ENCODE data around the gene PTPRZ1.

PTPRZ1 gene

DNA sequence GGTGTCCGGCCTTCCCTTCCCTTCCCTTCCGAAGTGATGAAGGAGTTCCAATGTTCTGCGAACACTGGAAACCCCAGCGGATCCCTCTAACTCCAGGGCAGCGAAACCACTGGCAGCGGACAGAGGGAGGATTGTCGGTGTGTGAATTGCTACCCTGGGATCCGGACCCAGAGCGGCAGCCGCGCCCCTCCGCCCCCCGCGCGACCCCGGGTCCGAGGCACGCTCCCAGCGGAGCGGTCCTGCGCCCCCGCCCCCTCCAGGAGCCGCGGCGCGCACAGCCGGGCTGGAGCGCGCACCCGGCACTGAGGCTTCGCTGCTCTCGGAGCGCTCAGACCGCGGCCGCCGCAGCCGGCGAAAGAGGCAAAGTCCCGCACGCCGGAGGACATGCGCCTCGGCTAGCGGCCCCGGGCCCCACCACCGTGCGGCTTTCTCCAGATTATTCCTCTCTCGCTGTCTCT lies at the start of gene PTPRZ1:
PTPRZ1 (plus strand) TSS at position 331 of the 458 bp plus-strand sequence. CDS start 339 bp downstream, outside the sequence.
- DNase-seq, result no peak

DNA sequence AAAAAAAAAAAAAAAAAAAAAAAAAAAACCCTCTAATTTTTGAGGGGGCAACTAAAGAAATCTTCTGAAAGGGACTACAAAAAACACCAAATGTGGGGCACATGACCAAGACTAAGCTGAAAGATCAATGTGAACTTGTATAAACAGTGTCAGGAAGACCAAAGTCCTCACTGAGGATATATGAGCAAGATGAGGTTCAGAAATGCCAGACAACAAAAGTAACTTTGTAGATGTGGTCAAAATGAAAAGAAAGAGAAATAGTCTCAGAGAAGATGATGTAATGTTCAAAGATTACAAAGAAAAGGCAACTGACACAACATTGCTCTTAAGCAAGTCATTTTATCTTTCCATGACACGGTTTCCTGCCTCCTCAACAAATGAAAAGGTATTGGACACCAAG lies 48.7 kb upstream of the PTPRZ1 start:
- DNase-seq, result no peak

DNA sequence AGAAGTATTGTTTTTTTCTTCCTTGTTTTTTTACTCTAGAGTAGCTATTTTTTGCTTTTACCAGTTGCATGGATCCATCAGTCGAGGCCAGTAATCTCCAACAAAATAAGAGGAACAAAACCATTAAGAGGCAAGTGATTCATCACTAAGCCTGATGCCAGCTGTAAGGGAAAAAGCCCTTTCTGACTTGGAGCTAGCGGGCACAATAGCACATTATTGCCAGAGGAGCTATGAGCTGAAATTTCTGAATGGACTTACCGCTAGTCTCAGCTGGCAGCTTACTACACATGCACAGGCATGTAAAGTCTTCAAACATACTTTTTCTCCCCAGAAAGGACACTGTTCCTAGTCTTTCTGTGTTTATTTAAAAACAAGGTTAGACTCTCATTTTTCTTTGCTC lies 41.6 kb upstream of the PTPRZ1 start:
- no peak for DNase-seq

DNA sequence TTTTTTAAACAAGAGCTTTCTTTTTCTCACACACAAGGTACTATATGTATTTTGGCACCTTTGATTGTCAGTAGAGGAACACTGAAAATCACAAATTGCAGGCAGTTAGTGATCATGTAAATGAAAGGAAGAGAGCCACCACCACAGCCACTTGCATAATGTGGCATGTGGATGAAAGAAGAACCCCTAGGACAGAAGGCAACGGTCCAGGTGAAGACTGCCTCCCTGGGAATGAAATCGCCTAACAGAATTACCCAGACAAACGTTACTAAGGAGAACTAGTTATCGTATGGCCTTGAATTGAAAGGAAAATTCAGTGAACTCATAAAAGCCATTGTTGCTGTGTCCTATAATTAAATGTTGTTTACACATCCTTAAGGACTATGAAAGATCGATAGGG lies 41.2 kb upstream of the PTPRZ1 start:
- DNase-seq, result no peak

- no peak for DNase-seq
Measured at GRCh38 chr7:121832347-121832746, 40.6 kb upstream of the PTPRZ1 start.

DNA sequence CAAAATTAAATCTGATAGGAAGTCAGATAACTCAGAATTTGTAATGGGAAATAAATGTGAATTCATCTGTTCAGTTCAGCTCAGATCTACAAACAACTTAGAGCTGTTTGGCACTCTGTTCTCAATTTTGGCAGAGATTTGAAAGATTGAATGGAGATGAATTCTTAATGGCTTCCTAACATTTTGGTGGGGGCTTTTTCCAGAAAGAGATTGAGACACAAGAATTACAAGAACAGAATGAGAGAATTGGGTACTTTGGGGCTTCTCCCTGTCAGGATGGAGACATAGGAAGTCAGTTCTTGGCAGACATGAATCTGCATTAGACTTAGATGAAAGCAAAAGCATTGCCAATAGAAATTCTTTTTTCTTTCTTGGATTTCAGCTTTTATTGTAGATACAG lies 39.0 kb upstream of the PTPRZ1 start:
- no peak for DNase-seq

DNA sequence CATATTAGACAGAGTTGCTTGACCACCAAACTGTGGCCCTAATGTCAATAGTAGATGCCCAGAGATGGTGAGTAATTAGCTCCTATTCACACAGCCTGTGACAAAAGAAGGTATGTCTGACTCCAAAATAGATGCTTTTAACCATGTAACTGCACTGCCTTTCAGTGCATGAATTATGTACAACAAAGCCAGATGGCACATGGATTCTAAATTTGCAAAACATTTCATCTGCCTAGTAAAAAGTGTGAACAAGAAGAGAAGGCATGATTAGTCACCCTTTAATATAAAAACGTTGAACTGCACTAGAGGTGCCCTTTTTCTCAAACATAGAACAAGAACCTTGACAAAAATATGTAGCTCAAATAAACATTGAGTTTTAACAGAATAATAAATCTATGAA lies 35.5 kb upstream of the PTPRZ1 start:
- DNase-seq, result no peak

- DNase-seq, result no peak
Measured at GRCh38 chr7:121847041-121847440, 25.9 kb upstream of the PTPRZ1 start.

DNA sequence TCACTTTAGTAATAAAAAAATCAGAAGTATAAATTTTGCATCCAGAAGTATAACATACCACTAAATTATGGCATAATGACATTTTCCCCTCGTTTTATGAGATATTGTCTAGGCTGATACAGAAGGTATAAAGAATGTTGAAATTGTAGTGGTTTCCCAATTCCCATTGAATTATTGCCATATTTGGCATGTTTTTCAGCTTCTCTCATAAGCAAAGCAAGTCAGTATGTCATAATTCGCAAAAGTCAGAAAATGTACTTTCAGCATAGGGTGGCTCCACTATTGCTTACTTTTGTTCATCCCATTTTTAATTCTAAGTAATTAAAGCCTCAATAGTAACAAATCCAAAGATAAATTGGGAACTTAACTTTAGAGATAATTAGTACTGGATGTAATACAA lies 19.7 kb upstream of the PTPRZ1 start:
- no peak for DNase-seq

- DNase-seq, result no peak
Measured at GRCh38 chr7:121860953-121861352, 12.0 kb upstream of the PTPRZ1 start.

DNA sequence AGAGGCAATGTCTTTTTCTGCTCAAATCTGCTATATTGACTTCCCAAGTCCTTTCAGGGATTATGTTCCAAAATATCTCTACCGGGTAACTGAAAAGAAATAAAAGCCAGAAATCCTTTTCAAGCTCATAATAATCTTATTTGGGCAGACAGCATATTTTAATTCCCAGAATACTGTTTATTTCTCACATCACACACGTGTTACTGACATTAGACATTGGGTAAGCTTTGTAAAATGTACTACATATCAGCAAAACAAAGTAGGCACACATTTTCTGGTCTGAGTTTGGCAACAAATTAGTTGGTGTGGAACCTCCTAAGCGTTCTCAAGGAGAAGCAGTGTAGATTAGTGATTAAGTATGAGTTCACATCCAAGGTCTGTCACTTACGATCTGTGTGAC lies 10.4 kb upstream of the PTPRZ1 start:
- DNase-seq, result no peak

- no peak for DNase-seq
Measured at GRCh38 chr7:121871188-121871587, 1.8 kb upstream of the PTPRZ1 start.

DNA sequence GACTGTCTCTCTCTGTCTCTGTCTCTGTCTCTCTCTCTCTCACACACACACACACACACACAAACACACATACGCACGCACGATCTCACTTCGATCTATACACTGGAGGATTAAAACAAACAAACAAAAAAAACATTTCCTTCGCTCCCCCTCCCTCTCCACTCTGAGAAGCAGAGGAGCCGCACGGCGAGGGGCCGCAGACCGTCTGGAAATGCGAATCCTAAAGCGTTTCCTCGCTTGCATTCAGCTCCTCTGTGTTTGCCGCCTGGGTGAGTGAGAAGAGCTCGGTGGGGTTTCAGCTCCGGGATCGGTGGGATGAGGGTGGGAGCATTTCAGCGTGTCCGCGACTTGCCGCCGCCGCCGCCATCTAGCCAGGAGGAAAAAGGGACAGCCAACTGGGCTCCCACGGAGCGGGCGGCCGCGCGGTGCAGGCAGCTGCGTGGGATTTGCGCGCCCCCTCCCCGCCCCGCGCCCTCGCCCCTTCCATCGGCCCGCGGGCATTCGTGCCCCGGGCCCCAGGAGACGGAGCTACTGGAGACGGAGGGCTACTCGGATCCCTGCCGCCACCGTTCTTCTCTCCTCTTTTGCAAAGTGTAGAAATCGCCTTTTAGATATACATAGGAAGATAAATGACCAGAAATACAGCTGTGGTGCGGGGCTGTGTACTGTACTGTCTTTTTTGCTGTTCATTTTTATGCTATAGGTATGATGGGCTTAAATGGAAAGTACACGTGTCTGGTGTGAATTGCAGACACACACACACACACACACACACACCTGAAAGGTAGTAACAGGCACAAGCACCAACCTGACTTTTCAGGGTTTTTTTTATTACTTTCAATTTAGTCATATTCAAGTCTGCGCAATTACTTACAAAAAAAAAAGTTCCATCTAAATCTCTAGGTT lies 581 bp downstream of the PTPRZ1 start:
- DNase-seq, result no peak

GRCh38 chr7:121874298-121874697 lies 1.3 kb downstream of the PTPRZ1 start:
- no peak for DNase-seq

DNA sequence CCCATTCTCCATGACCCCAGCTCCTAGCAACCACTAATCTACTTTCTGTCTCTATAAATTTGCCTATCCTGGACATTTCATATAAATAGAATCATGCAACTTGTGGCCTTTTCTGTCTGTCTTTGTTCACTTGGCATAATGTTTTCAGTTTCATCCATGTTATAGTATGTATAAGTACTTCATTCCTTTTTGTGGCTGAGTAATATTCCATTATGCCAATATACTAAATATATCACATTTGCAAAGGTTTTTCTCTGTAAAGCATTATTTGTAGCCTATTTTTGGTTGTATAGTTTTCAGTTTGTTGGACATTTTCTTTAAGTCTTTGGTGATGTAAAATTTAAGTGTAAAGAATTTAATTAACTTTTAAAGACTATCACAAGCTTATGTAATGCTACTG lies 2.2 kb downstream of the PTPRZ1 start:
- no peak for DNase-seq

GRCh38 chr7:121876656-121877500 lies 3.9 kb downstream of the PTPRZ1 start:
- DNase-seq, result no peak

- DNase-seq, result no peak
Measured at GRCh38 chr7:121878918-121879464, 6.0 kb downstream of the PTPRZ1 start.

DNA sequence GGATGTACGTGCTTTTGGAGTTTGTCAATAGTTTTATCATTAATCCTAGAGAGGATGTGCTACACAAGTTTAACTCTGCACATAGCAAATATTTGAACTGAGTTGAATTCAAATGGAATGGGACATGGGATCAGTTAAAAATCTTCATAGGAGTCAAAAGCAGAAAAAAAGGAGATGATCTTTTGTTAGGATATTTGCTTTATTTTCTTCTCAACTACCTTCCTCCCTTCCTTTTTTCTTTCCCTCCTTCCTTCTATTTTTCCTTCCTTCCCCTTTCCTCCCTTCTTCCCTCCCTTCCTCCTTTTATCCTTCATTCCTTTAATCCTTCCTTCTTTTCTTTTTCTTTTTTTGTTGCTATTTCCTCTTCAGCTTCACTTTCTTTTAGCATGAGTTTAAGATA lies 6.6 kb downstream of the PTPRZ1 start:
- no peak for DNase-seq

DNA sequence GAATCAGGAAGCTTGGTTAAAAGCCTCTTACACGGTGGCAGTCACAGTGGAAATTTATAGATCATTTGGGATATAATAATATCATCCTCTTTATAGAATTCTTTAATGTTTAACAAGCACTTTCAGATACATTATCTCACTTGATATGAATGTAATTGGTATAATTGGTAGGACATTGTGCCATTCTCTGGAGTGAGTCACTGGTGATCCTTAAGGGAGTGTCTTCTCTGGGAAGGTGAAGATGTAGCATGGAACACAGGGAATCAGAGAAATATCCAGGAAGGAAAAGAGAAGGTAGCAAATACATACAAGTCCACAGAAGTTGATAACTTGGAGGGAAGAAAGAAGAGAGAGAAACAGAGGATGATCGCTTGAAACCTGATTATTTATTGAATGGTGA lies 9.8 kb downstream of the PTPRZ1 start:
- DNase-seq, result no peak

DNA sequence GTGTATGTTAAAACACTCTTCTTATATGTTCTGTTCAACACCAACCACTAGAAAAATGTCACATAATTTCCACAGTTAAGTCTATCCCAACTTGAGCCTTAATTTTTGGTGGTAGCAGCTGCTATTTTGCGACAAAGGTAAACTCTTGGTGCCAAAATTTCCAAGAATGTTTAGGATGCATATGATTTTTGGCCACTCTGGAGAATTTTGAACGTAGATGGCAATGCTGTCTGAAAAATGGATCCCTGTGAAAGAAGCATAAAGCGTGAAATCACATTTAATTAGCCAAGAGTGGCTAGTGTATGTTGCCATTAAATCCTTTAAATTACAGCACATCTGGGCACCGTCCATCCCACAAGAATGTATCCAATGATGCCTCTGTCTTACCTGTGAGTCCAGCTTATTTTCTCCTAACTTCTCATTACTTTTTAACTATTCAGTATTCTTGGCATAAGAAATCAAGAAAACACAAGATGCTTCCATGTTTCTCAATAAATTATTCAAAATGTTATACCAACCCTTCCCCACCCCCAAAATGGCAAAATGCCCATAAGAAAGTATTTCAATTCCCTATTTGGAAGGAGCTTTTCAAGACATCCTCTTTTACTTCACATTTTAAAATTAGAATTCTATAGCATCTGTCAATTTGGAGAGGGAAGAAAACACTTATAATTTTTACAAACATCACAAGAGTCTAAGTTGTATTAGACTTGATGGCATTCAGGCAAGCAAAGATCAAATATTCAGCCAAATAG lies 12.4 kb downstream of the PTPRZ1 start:
- no peak for DNase-seq

- DNase-seq, result no peak
Measured at GRCh38 chr7:121887634-121888033, 14.7 kb downstream of the PTPRZ1 start.

GRCh38 chr7:121890833-121891232 lies 17.9 kb downstream of the PTPRZ1 start:
- DNase-seq, result no peak

DNA sequence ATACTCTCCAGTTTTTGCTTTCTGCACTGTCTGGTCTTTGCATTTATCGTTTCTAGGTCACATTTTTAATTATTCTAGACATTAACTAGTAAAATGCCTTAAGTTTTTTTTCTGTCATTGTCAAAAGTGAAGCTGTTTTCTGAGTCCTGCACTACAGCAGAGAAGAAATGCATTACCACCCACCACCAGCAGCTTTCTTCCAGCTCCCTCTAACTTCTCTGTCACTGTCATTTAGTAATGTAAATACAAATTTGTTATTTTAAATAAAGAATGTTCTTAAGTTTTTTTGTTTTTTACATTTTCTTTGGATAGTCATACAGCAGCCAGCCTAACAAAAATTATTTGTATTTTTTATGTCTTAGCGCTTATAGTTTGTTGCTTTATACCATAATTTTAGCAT lies 18.8 kb downstream of the PTPRZ1 start:
- no peak for DNase-seq
